B cell (primary cell): ENCODE data around the gene IFITM1. TPM values are rescaled to one million over a fixed set of nuclear protein-coding genes. Genes with fewer than 3 reads are reported as not detected.

Experiments used
- ATAC-seq: fragments of 200-7000 bp; cut with Tn5 transposase; one replicate; pipeline ENCODE4 v1.10.0; 2021; ENCODE audit warnings: low read depth, mild to moderate bottlenecking, moderate number of reproducible peaks, moderate library complexity
- CTCF ChIA-PET: fragments of 350-600 bp; sonication (Branson Sonifier 250); formaldehyde crosslinking; loops from one replicate; lab custom pipeline; 2021; ENCODE audit warnings: antibody characterized with exemption, inconsistent platforms; lab: Charles Lee
- POLR2A ChIA-PET: fragments of 350-600 bp; sonication (Branson Sonifier 250); formaldehyde crosslinking; loops from one replicate; lab custom pipeline; 2021; ENCODE audit warnings: antibody characterized with exemption; lab: Charles Lee
- DNase-seq: peaks from one replicate; pipeline ENCODE4 v3.0.0; 2013
- H2AFZ ChIP-seq: 2 replicates; pipeline ENCODE4 v1.6.1; 2012; ENCODE audit warnings: mild to moderate bottlenecking, low read depth, low read length; ENCODE audit not compliant: insufficient read depth, poor library complexity, severe bottlenecking
- H3K27ac ChIP-seq, 2 donors: 1 replicate in 1 of 2; 2 replicates in 1 of 2; pipeline ENCODE4 v1.5.1; 2012 to 2013; ENCODE audit warnings: low read length in 2 of 2, mild to moderate bottlenecking in 2 of 2, moderate library complexity in 1 of 2
- H3K27me3 ChIP-seq, 4 experiments: fragments of 200-600 bp in 1 of 4; sonication (generic) in 1 of 4; replicated peaks in 1 of 4; 1 replicate in 2 of 4; 2 replicates in 2 of 4; pipeline versions ENCODE4 v1.6.1 to v1.7.0; 2013 to 2016; ENCODE audit warnings: low read length in 3 of 4, mild to moderate bottlenecking in 2 of 4, mixed read lengths in 1 of 4, moderate library complexity in 1 of 4; ENCODE audit not compliant: insufficient read depth in 4 of 4, control insufficient read depth in 3 of 4; ENCODE audit errors: control extremely low read depth in 1 of 4
- H3K36me3 ChIP-seq, 2 experiments: replicated peaks in 1 of 2; 1 replicate in 1 of 2; 2 replicates in 1 of 2; pipeline versions ENCODE4 v1.6.1 to v1.7.1; 2013; ENCODE audit warnings: low read length in 1 of 2; ENCODE audit not compliant: insufficient read depth in 2 of 2, control insufficient read depth in 1 of 2; ENCODE audit errors: control extremely low read depth in 1 of 2, extremely low read depth in 1 of 2
- H3K4me1 ChIP-seq, 2 donors: fragments of 200-600 bp in 1 of 2; sonication (generic) in 1 of 2; 1 replicate in 1 of 2; 2 replicates in 1 of 2; pipeline versions ENCODE4 v1.5.1 to v1.6.1; 2013 to 2017; ENCODE audit warnings: low read length in 2 of 2; ENCODE audit not compliant: control insufficient read depth in 2 of 2, insufficient read depth in 2 of 2
- H3K4me2 ChIP-seq: replicated peaks from 2 replicates; pipeline ENCODE3; 2012; ENCODE audit warnings: mild to moderate bottlenecking, low read depth, low read length; ENCODE audit not compliant: poor library complexity, severe bottlenecking
- H3K4me3 ChIP-seq, 5 experiments: fragments of 200-600 bp in 1 of 5; sonication (generic) in 1 of 5; 1 replicate in 3 of 5; 2 replicates in 2 of 5; pipeline versions ENCODE4 v1.5.1 to v1.7.0; 2011 to 2016; ENCODE audit warnings: low read length in 4 of 5, mild to moderate bottlenecking in 4 of 5, low read depth in 2 of 5, control low read depth in 1 of 5, moderate library complexity in 1 of 5; ENCODE audit not compliant: insufficient read depth in 1 of 5; ENCODE audit errors: control extremely low read depth in 1 of 5, extremely low read depth in 1 of 5
- H3K79me2 ChIP-seq: fragments of 200-600 bp; sonication (generic); one replicate; pipeline ENCODE4 v1.6.0; 2016; ENCODE audit warnings: low read length; ENCODE audit not compliant: control insufficient read depth, insufficient read depth
- H3K9ac ChIP-seq: fragments of 200-600 bp; sonication (generic); 2 replicates; pipeline ENCODE4 v1.6.1; 2017; ENCODE audit warnings: mild to moderate bottlenecking, low read length, moderate library complexity
- H3K9me3 ChIP-seq, 3 donors: one replicate each; pipeline versions ENCODE4 v1.6.1 to v1.7.1; 2013; ENCODE audit warnings: low read length in 2 of 3; ENCODE audit not compliant: control insufficient read depth in 2 of 3, insufficient read depth in 1 of 3; ENCODE audit errors: control extremely low read depth in 1 of 3
- H4K20me1 ChIP-seq: 2 replicates; pipeline ENCODE4 v1.6.0; 2012; ENCODE audit warnings: mild to moderate bottlenecking, low read length; ENCODE audit not compliant: insufficient read depth, control insufficient read depth, poor library complexity, severe bottlenecking
- H3K27ac Mint-ChIP-seq: one replicate; pipeline ENCODE4 v1.8.0; 2021; ENCODE audit warnings: mixed read lengths
- H3K27me3 Mint-ChIP-seq: one replicate; pipeline ENCODE4 v1.8.0; 2021; ENCODE audit warnings: mixed read lengths
- H3K4me1 Mint-ChIP-seq: one replicate; pipeline ENCODE4 v1.8.0; 2021; ENCODE audit warnings: mixed read lengths
- H3K4me3 Mint-ChIP-seq: one replicate; pipeline ENCODE4 v1.8.0; 2021; ENCODE audit warnings: mixed read lengths
- H3K9me3 Mint-ChIP-seq: one replicate; pipeline ENCODE4 v1.8.0; 2022; ENCODE audit warnings: mixed read lengths; ENCODE audit not compliant: insufficient read depth
- CTCF ChIP-seq: fragments of 200-600 bp; IDR thresholded peaks from one replicate; pipeline ENCODE4 v1.8.0; 2022; ENCODE audit warnings: antibody characterized with exemption, mild to moderate bottlenecking
- EZH2 ChIP-seq: IDR thresholded peaks from 2 replicates; pipeline ENCODE4 v1.6.1; 2012; ENCODE audit warnings: borderline replicate concordance, low read depth, mild to moderate bottlenecking, moderate library complexity, low read length; ENCODE audit not compliant: insufficient read depth, poor library complexity, severe bottlenecking
- intact Hi-C: fragments of 100-400 bp; cut with micrococcal nuclease; formaldehyde crosslinking; loops from one replicate; pipeline ENCODE4 v1.10.0; 2022
- polyA plus RNA-seq: library from polyadenylated mRNA; depleted of rRNA; stranded (reverse); fragments of >200 nt; gene quantifications from 2 replicates; pipeline ENCODE4 v1.2.3, GENCODE V29; 2012
- total RNA-seq, 2 donors: library from RNA; stranded (reverse); fragments of 120-200 nt in 1 of 2; gene quantifications; 1 replicate in 1 of 2; 2 replicates in 1 of 2; pipeline versions ENCODE4 v1.2.3 to v1.2.4, GENCODE V29; 2013 to 2022

IFITM1 gene
- total and polyA plus RNA-seq, 2 donors (not counting 1 experiment from before 2014, with no cell fraction given) = 19.5 to 83.7 TPM

- CTCF ChIA-PET = interaction anchor here (1.0 to 2.8 kb wide), 2 partner anchors 11 to 25 kb away, joined by 3 to 18 read pairs; no protein-coding TSS in a partner anchor
- H3K4me3 ChIP-seq = no peak overlapping the region
- H3K4me2 ChIP-seq = no peak overlapping the region
- H3K27me3 ChIP-seq = peaks cover 0 to 17% (median 3%) of the 10 kb centered on the region in 4 experiments
- H3K27ac ChIP-seq = no peak overlapping the region
- H3K4me1 ChIP-seq = peaks cover 26 to 31% of the 10 kb centered on the region in 2 donors
- no peaks in the 10 kb centered on the region for H4K20me1 ChIP-seq
- no peak overlapping the region for H3K27ac Mint-ChIP-seq
- POLR2A ChIA-PET = interaction anchor here (0.6 kb wide), 1 partner anchor 36 kb away, joined by 3 read pairs; no protein-coding TSS in a partner anchor
- no peak overlapping the region for H3K9ac ChIP-seq
- peaks cover 25% of the 10 kb centered on the region for H3K4me1 Mint-ChIP-seq
- intact Hi-C loops = no loop called here
- peaks cover 0 to 10% (median 0%) of the 10 kb centered on the region in 3 donors for H3K9me3 ChIP-seq
- ATAC-seq (no peak), DNase-seq (no peak)
- no peaks in the 10 kb centered on the region for H3K36me3 ChIP-seq
- peaks cover 2% of the 10 kb centered on the region for H3K9me3 Mint-ChIP-seq
- H2AFZ ChIP-seq = no peak overlapping the region
- no peak for TF ChIP-seq CTCF
- no peak for TF ChIP-seq EZH2
- no peak overlapping the region for H3K4me3 Mint-ChIP-seq
- H3K27me3 Mint-ChIP-seq = peaks cover under 1% of the 10 kb centered on the region
- H3K79me2 ChIP-seq = peaks cover under 1% of the 10 kb centered on the region
These were observed 37.6 kb upstream of the IFITM1 start for GRCh38 chr11:276219-276618.
